Stimulated activated CD4-positive, alpha-beta T cell treated with anti-CD3 and anti-CD28 coated beads, Interleukin-2, amount 100 ng/mL, for 4 hours (primary cell): ENCODE results near the gene PRRT4.

Experiments
- DNase-seq: peaks from one replicate; pipeline ENCODE4 v3.0.0-alpha.2; 2020; ENCODE audit warnings: low read depth

PRRT4 gene

DNA sequence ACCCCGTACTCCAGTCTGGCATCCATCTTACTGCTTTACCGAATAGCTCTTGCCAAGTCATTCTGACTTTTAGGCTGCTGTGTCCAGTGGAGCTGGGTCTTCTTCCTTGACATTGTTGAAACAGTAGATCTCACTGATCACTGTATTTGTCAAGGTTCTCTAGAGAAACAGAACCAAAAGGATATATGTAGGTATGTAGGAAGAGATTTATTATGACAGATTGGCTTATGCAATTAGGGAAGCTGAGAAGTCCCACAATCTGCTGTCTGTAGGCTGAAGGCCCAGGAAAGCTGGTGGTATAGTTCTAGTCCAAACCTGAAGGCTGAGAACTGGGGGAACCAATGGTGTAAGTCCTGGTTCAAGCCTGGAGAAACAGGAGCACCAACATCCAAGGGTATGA lies 12.1 kb upstream of the PRRT4 start:
- DNase-seq, result no peak

DNA sequence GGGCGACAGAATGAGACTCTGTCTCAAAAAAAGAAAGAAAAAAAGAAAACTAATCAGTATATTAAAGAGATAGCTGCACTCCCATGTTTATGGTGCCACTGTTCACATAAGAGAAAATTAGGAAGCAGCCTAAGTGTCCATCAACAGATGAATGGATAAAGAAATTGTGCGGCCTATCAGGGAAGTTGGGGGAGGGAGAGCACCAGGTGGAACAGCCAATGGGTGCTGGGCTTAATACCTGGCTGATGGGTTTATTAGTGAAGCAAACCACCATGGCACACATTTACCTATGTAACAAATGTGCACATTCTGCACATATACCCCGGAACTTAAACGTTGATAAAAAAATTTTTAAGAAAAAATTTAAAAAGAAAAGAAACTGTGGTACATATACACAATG lies 9.0 kb upstream of the PRRT4 start:
- no peak for DNase-seq

DNA sequence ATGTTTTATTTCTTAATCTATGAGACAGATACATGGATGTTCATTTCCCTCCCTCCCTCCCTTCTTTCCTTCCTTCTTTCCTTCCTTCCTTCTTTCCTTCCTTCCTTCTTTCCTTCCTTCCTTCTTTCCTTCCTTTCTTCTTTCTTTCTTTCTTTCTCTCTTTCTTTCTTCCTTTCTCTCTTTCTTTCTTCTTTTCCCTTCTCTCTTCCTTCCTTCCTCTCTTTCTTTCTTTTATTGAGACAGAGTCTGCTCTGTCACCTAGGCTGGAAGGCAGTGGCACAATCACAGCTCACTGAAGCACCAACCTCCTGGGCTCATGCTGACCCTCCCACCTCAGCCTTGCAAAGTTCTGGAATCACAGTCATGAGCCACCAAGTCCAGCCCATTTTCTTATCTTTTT lies 5.5 kb upstream of the PRRT4 start:
- no peak for DNase-seq

DNA sequence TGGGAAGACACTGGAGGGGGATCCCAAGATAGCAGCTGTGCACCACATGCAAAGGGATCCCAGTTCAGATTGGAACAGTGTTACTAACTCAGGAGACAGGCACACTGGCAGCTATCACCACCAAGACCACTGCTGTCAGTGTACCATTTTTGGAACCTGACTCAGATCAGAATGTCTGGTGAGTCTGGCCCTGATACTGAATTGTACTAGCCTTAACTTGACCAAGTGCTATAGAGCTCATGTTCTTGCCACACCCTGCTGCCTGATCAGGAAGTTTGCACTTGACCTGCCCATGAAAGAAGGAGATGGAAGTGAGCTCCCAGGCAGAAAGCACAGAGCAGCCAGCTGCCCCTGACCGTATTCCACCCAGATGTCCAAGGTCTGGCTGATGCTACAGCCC lies 4.8 kb upstream of the PRRT4 start:
- DNase-seq, result no peak

DNA sequence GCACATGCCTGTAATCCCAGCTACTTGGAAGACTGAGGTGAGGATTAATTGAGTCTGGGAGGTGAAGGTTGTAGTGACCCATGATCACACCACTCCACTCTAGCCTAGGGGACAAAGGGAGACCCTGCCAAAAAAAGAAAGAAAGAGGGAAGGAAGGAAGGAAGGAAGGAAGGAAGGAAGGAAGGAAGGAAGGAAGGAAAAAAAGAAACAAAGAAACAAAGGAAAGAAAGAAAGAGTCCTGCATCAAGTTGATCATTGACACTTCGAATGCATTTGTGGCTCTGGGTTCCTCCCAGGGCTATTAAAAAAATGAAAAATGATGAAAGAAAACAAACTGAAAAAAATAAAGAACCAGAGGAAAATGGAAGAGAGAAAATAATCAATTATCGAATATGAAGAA lies 3.9 kb upstream of the PRRT4 start:
- DNase-seq, result no peak

DNA sequence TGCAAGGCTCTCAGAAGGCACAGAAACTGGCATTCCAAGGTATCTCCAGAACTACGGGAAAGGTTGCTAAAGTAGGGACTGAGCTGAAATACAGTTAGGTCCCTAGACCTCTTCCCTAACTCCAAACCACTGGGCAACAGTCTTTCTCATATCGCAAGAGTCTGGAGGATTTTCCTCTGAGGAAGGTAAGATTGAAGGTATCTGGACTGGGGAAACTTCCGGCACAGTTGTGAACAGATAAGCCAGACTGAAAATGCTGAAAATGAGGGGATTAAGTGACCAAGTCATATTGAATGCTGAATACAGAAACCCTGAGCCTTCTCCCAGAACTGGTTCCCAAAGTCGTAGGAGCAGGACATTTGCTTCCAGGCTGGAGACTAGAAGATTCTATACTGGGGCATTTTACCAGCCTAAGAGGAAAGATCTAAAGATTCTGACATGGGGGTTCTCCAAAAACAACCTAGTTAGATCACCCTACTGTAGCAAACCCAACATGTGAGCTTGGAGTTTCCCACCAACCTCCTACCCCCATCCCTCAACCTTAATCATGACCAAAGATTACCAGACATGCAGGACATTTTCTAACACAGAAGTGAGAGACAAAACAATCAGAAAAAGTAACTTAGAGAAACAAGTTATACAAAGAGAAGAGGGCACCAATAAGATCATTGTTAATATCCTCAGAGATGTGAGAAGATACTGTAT lies 2.8 kb upstream of the PRRT4 start:
- DNase-seq, result no peak

DNA sequence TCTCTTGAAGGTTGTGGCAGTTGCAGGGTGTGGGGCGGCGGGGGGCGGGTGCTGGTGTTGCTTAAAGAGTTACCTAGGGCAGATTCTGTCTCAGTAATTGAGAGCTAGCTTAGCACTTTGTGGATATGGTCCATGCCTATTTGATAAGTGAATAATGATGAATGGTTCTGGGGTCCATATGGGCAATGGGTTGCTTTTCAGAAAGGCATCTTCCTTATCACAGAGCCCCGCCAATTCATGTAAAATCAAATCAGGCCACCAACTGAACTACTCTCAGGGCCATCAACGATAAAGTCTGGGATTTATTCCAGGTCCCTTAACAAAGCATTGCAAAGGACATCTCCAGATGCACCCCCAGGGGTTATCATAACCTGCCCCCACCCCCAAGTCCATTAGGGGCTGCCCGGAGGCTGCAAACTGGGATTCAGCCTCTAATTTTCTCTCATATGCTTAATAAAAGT lies 1.8 kb upstream of the PRRT4 start:
- DNase-seq, result no peak

DNA sequence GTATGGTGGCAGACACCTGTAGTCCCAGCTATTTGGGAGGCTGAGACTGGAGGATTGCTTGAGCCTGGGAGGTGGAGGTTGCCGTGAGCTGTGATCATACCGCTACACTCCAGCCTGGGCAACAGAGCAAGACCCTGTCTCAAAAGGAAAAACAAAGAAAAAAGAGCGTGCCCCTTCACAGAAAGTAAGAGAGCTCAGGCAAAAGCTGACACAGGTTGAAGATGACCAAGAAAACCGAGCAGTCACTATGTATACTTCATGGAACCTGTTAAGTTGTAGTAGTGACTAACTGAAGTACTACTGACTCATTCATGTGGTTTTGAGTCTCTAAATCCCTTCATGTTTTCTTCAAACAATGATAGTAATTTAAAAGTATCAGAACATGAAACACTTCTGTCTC lies 1.2 kb upstream of the PRRT4 start:
- DNase-seq, result no peak

DNA sequence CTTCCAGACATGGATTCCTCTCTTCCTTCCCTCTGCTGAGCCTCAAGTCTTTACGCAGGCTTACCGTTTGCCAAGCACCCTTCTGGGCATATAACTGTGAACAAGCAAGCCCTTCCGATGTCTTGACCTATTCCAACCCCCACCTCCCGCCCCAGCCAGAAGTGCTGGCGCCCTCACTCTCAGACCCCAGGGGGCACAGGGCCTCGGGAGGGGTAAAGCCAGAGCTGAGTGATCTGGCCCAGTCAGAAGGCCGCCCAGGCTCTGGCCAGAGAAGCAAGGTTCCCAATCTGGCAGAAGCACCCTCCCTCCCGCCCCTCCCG lies 1.2 kb downstream of the PRRT4 start:
- DNase-seq, result no peak

DNA sequence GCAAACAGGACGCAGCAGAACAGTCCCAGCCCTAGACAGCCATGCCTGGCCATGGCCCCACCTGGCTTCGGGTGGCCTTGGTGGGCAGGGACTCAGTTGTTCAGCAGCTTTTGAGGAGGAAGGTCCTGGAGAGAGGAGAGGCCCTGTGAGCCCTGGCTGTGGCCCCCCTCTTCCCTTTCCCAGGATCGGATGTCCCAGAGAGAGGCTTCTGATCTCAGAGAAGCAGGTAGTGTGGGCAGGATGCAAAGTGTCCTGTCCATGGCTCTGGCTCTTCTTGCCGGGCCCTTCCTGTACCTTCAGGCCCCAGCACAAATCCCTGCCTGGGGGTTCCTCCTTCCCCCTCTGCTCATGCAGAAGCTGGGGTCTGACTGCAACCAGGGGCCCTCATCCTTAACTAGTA lies 1.6 kb downstream of the PRRT4 start:
- no peak for DNase-seq

DNA sequence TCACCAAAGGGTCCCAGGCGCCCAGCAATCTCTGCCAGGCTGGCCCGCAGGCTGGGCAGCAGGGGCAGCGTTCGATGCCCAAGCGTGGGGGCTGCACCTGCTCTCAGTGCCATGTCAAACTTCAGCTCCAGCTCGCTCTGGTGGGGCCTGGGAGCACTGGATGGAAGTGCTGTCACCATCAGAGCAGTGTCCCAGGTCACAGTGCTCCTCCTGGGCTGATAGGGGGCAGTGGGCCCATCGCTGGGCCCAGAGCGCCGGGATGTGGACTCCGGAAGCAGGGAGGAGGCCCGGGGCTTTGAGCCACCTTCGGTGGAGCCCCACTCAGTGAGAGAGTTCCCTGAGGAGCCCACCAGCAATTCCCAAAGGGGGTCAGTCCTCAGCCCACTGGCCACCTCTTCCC lies 2.2 kb downstream of the PRRT4 start:
- no peak for DNase-seq

DNA sequence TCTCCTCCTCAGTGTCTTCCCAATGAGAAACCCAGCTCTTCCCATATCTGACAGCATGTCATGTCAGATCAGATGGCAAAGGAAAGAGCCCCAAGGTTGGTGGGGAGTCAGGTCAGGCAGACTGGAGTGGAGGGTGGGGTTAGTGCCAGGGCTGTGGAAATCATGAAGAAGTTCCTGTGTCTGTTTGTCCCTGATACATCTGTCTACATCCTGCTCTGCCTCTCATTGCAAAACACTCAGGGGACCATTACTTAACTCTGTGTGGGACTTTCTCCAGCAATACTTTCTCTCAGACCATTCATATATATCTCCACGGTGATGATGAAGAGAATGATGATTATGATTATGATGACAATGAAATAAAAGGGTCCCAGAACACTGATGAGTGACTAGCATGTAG lies 3.3 kb downstream of the PRRT4 start:
- DNase-seq, result no peak

DNA sequence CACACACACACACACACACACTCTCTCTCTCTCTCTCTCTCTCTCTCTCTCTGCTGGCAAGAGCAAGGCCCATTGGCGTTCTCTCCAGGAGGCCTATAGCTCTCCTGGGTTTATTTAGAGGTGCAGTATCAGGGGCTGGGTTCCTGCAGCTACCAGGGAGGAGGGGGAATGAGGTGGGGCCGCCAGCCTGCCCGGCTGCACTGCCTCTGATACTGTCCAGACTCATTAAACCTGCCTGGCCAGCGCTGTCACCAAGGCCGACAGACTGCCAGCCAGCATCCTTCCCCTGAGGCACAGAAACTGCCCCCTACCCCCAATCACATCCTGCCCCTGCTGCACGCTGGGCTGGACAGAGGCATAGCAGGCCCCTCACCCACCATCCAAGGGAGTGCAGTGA lies 4.3 kb downstream of the PRRT4 start:
- DNase-seq, result no peak

DNA sequence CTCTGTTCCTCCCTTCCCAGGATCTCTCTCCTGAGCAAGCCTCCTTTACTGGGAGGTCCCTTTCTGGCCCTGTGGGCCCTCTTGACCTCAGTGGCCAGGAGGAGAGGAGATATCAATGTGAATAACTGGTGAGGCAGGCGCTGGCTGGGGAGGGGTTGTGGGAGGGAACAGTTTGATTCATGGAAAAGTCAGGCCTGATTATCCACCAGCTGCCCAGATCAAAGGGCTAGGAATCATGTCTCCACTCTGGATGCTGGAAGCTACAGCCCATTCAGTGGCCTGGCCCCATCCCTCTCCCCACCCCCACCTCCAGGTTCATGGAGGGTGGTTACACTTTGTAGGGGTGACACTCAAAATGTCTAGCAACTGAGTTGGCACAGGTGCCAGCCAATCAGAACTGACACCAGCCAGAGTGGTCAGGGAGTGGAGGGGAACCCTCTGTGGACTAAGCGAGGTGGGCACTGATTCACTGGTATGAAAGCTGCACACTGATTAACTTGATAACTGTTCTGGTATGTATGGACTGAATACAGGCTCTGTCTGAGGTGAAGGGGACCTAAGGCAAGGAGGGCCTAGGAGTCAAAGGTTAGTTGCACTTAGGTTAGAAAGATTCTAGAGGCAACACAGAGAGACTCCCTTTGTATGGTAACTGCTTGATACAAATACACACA lies 4.8 kb downstream of the PRRT4 start:
- no peak for DNase-seq

DNA sequence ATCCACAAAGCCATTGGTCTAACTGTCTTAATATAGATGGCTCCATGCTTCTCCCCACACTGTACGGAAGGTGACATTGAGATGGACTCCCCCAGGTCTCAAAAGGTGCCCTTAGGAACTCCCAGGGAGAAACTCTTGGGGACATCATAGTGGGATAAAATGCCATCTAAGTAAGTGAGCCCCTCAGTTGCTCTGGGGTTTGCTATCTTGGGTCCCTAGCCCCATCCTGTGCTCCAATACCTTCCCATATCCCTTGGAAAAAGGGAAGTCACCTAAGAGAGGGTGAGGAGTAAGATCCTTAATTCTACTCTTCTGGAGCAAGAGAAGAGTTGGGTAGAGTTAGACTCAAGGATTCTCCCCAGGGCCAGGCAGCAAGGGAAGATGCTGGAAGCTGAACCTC lies 7.9 kb downstream of the PRRT4 start:
- DNase-seq, result no peak

DNA sequence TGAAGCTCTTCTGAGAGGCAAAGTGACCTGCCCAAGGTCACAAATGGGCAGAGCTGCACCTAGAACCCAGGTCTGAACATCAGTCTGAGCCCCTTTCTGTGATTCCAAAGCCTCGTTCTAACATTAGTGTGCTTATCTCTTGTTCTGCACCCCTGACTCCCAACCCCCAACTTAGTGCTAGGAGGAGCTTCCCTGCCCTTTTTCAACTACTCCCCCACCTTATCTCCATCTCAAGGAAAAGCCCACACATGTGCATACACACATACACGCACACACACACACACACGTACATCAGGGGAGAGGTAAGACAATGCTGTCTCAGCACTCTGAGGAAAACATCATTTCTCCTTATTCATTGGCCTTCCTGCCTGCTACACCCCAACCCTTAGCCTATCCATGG lies 8.3 kb downstream of the PRRT4 start:
- DNase-seq, result no peak

DNA sequence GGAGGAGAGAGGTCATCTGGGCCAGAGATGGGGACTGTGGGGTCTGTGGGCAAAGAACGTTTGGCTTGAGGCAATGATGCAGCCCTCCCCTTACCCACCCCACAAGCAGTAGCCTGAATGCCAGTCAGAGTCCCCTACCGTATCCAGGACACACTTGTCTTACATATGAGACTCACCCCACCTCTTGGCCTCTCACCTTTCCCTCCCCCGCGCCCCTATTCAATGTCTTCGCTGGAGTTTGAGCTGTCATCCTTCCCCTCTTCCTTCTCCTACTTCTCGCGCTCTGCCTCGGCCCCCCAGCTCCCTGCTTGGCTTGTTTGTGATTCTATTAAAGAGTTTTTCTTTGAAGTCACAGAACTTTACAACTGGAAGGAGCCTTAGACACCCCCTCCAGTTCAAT lies 8.9 kb downstream of the PRRT4 start:
- DNase-seq, result no peak

DNA sequence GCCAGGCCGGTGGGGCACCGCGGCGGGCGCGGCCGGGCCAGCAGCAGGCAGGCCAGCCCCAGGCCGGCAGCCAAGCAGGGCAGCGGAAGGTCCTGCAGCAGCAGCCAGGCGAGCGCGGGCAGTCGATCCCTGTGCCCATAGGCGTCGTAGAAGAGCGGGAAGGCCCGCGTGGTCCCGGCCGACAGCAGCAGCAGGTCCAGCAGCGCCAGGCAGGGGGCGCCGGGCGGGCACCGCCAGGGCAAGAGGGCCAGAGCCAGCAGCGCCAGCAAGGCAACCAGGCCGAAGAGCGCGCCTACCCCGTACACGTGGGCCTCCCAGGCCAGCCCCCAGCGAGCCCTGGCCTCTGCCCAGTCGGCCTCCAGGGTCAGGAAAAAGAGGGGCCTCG lies 9.3 kb downstream of the PRRT4 start:
- no peak for DNase-seq

DNA sequence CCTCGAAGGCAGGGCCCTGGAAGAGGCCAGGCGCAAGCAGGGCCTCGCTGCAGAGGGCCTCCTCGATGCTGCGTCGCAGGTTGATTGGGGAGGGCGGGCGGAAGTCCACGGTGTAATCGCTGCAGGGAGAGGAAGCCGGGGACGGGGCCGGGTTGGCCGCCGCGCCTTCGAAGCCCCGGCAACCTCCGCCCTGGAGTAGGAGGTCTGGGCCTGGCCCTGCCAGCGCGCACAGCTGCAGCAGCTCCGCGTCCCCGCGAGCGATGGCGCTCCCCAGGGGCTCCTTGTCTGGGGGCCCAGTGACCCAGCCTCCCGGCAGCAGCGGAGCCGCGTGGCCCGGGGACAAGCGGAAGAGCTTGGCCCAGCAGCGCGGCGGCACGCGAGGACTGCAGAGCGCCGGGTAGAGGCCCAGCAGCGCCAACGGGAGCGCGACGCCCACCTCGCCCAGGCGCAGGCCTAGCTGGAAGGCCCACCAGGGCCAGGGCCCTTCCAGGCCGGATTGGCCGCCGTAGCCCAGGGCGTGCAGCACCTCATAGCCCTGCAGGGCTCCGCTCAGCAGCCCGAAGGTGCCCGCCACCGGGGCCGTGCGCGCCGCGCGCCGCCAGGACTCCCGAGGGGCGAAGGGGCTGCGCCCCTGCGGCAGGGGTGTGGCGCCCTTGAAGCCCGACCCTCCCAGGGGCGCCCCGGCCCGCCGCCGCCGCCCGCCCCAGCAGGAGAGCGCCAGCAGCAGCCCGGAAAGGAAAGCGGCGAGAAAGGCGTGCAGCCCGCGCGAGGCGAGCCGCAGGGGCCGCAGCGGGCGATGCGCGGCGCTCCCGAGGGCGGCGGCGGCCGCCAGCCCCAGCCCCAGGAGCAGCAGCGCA lies 10.0 kb downstream of the PRRT4 start:
- DNase-seq, result no peak

DNA sequence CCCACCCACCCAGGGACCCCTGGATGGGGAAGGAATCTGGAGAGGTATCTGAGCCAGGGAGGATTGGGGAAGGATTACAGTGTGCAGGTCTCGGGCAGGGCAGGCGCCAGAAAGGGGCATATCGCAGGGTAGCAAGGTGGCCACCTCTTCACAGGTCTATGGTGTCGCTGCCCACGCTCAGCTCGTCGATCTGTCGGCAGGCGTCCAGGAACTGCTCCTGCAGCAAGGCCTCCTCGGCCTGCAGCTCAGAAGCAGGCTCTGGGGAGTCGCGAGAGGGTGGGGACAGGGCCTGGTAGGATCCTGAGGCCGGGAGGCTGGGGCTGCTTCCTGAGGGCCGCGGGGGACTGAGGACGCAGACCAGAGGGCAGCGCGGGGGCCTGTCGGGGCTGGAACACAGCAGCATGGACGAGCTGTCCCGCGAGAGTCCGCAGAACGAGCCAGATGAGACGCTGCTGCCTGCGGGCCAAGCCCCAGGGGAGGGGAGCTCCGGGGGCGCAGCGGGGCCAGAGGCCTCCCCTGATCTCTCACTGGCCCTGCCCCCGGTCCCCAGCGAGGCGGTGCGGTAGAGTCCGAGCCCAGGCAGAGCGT lies 10.7 kb downstream of the PRRT4 start:
- DNase-seq, result no peak

DNA sequence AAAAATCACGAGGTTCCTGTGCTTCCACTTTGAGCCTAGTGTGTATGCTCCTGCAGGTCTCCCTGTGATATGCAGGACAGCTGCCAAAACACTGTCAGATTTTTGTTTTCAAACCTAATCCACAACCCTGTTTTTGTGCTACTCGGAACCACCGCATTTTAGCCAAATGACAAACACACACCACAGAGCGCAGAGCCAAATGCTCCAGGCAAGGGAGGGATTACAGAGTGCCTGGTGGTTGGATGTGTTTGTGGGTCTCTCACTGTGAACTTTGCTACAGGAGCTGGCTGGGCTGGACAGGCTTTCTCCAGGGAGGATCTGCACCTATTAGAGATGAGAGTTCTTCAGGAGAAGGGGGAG lies 12.0 kb downstream of the PRRT4 start:
- no peak for DNase-seq

DNA sequence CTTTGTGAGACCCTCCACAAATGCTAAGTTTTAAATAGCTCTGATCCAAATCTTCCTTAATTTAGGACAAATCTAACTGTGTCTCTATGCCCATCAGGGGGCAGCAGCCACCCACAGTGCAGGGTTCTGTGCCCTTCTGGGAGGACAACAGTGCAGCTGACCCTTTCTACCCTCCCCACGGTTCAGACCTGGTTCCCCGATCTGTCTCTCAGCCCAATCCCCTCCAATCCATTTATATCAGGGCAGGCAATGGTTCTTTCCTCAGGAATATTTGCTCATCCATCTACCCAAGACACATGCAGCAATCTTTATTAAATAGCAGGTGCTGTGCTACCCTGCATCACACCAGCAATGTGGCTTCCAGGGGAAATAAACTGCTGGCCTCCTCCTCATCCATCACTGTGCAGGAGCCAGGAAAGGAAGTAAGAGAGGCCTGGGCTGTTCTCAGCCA lies 13.8 kb downstream of the PRRT4 start:
- peak; percentile 47 for DNase-seq

DNA sequence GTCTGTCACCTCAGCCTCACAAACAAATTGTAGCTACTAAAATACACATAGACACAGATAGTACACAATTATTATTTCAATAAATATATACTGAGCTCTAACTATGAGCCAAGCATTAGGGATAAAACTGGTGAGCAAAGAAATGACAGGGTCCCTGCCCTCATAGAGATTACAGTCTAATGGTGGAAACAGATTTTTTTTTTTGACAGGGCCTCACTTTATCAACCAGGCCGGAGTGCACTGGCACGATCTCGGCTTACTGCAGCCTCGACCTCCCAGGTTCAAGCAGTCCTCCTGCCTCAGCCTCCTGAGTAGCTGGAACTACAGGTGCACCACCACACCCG lies 17.1 kb downstream of the PRRT4 start:
- no peak for DNase-seq
